ENCODE data around the gene RNASEL. TPM values are rescaled to one million over a fixed set of nuclear protein-coding genes. Genes with fewer than 3 reads are reported as not detected.

RNASEL gene
- total RNA-seq, 1 donor from 2014 or later, result 3.3 TPM

DNA sequence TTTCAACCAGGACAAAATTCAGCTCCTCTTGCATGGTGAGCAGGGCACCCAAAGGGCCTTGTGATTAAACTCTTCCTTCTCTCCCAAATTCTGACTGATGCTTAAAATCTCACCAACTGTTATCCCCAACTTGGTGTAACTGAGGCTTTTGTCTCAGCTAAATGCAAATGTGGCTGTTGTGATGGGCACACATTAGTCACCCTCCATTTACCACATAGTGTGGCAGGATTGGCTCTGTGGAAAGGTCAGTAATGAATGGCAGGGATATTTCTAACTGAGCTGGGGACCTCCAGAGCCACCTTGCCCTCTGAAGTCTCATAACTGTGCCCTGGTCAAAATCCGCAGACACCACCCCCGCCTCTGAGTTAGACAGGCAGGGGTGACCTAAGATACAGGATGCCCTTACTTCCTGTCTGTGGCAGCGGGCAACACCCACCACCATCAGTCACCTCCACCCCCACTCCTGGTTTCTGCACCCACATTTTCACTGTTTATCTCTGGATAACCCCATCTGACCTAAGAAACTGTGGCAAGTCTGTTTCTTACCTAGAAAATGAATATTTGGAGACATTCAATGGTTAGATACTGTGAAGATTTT, 40.5 kb upstream of the RNASEL start:
- Mint-ChIP-seq H3K36me3 (ENCODE audit: low read depth) (no peaks in the 10 kb centered on the region), H3K27me3 (ENCODE audit: low read depth) (no peaks in the 10 kb centered on the region), H3K4me3 (no peak overlapping the region), H3K27ac (ENCODE audit: unreplicated experiment) (no peak overlapping the region), H3K4me1 (peaks cover 47% of the 10 kb centered on the region), H3K9me3 (no peaks in the 10 kb centered on the region)
- no peak for TF ChIP-seq CTCF (conservative IDR thresholded peaks at IDR 0.05)
- no peak for DNase-seq (ENCODE audit: low read depth, low spot score)

- H3K36me3 Mint-ChIP-seq (ENCODE audit: low read depth), result no peaks in the 10 kb centered on the region
- no peak for TF ChIP-seq CTCF (conservative IDR thresholded peaks at IDR 0.05)
- DNase-seq (ENCODE audit: low read depth, low spot score), result no peak
- H3K27ac Mint-ChIP-seq (ENCODE audit: unreplicated experiment), result no peak overlapping the region
- peaks cover 45% of the 10 kb centered on the region for H3K4me1 Mint-ChIP-seq
- H3K4me3 Mint-ChIP-seq, result no peak overlapping the region
- no peaks in the 10 kb centered on the region for H3K27me3 Mint-ChIP-seq (ENCODE audit: low read depth)
- H3K9me3 Mint-ChIP-seq, result no peaks in the 10 kb centered on the region
Measured at GRCh38 chr1:182629080-182629479, 40.0 kb upstream of the RNASEL start.

GRCh38 chr1:182628657-182629056, 39.6 kb upstream of the RNASEL start:
- no peak for DNase-seq (ENCODE audit: low read depth, low spot score)
- Mint-ChIP-seq H3K27me3 (ENCODE audit: low read depth) (no peaks in the 10 kb centered on the region), H3K4me3 (no peak overlapping the region), H3K36me3 (ENCODE audit: low read depth) (no peaks in the 10 kb centered on the region), H3K4me1 (peaks cover 41% of the 10 kb centered on the region), H3K27ac (ENCODE audit: unreplicated experiment) (no peak overlapping the region), H3K9me3 (no peaks in the 10 kb centered on the region)
- TF ChIP-seq CTCF (conservative IDR thresholded peaks at IDR 0.05), result no peak

- TF ChIP-seq CTCF (conservative IDR thresholded peaks at IDR 0.05), result no peak
- Mint-ChIP-seq H3K27ac (ENCODE audit: unreplicated experiment) (no peak overlapping the region), H3K27me3 (ENCODE audit: low read depth) (no peaks in the 10 kb centered on the region), H3K36me3 (ENCODE audit: low read depth) (no peaks in the 10 kb centered on the region), H3K4me1 (peaks cover 32% of the 10 kb centered on the region), H3K4me3 (no peak overlapping the region), H3K9me3 (no peaks in the 10 kb centered on the region)
- DNase-seq (ENCODE audit: low read depth, low spot score), result no peak
Measured at GRCh38 chr1:182627622-182628021, 38.6 kb upstream of the RNASEL start.

- no peak for TF ChIP-seq CTCF (conservative IDR thresholded peaks at IDR 0.05)
- no peak overlapping the region for H3K27ac Mint-ChIP-seq (ENCODE audit: unreplicated experiment)
- H3K4me1 Mint-ChIP-seq, result peaks cover 24% of the 10 kb centered on the region
Measured at GRCh38 chr1:182626527-182626926, 37.5 kb upstream of the RNASEL start.

More at GRCh38 chr1:182626527-182626926, 37.5 kb upstream of the RNASEL start:
- Mint-ChIP-seq H3K36me3 (ENCODE audit: low read depth) (no peaks in the 10 kb centered on the region), H3K27me3 (ENCODE audit: low read depth) (no peaks in the 10 kb centered on the region), H3K9me3 (no peaks in the 10 kb centered on the region), H3K4me3 (no peak overlapping the region)
- no peak for DNase-seq (ENCODE audit: low read depth, low spot score)
